Natural killer cell treated with Interleukin-12 subunit alpha and Interleukin-12 subunit beta and Interleukin-15 and Interleukin-18, amount 100 ng/mL, for 72 hours (primary cell): ENCODE measurements around the gene ENDOG. TPM values are rescaled to one million over a fixed set of nuclear protein-coding genes. Genes with fewer than 3 reads are reported as not detected.
A peak's percentile ranks its signal among the peaks of the same experiment; 100 is the strongest.
"Not testable (repeated sequence)": the region's sequence is repeated elsewhere in the genome, so short reads cannot be mapped to it uniquely, and the experiment has no call there.

Experiments used
- ATAC-seq, 2 donors: fragments of 150-1000 bp; cut with Tn5 transposase in 1 of 2; sonication (Bioruptor Pico), chemical (Tn5 transposase) in 1 of 2; 2 replicates each; pipeline ENCODE4 v1.10.0; 2021
- DNase-seq: peaks from one replicate; pipeline ENCODE4 v3.0.0; 2022; ENCODE audit warnings: low spot score
- H3K27ac Mint-ChIP-seq, 2 donors: 1 replicate in 1 of 2; 2 replicates in 1 of 2; pipeline ENCODE4 v1.8.0; 2022; ENCODE audit warnings: mixed read lengths in 2 of 2, mild to moderate bottlenecking in 1 of 2, moderate library complexity in 1 of 2
- H3K27me3 Mint-ChIP-seq, 2 donors: 1 replicate in 1 of 2; 2 replicates in 1 of 2; pipeline ENCODE4 v1.8.0; 2022; ENCODE audit warnings: mixed read lengths in 2 of 2
- H3K36me3 Mint-ChIP-seq: one replicate; pipeline ENCODE4 v1.8.0; 2022; ENCODE audit warnings: mixed read lengths
- H3K4me1 Mint-ChIP-seq, 2 donors: 1 replicate in 1 of 2; 2 replicates in 1 of 2; pipeline ENCODE4 v1.8.0; 2022; ENCODE audit warnings: low read depth in 2 of 2, mixed read lengths in 2 of 2, mild to moderate bottlenecking in 1 of 2
- H3K4me3 Mint-ChIP-seq: one replicate; pipeline ENCODE4 v1.8.0; 2022; ENCODE audit warnings: mixed read lengths
- H3K9me3 Mint-ChIP-seq: 2 replicates; pipeline ENCODE4 v1.8.0; 2022; ENCODE audit warnings: mixed read lengths
- total RNA-seq, 2 donors: library from RNA; stranded (reverse); gene quantifications; one replicate each; pipeline ENCODE4 v1.2.3, GENCODE V29; 2022

Gene ENDOG
- total RNA-seq, 2 donors from 2014 or later, result 18.4 to 23.7 TPM

DNA sequence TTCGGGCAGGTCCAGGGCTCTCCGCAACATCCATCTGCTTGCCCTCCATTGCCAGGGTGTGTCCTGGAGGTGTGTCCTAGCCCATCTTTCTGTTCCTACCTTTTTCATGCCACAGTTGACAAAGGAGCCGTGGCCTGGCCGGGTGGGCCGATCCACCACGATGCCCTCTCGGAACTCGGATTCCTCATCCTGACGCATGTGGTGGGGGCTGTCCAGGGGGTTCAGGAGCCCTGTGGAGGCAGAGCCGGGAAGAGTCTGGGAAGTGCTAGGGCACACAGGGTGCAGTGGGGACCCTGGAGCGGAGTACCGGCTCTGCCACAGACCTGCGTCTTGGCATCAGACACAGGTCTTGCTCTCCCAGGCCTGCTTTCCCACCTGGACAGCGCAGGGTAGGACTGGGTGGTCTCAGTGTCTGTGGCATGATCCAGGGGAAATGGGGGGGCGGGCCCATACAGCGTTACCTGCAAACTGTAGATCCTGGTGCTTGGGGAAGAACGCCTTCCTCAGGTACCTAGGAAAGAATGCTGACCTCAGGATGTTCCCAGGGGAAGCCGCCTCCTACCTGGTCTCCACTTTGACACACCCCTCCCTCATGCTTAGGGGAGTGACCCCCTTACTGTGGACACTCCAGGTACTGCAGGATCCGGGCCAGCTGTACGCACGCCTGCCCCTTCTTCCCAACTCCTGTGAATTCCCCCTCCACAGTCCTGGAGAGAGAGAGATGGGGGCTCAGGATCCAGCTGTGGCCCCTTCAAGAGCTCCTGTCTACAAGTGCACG is 7.8 kb downstream of the ENDOG start:
- H3K27ac Mint-ChIP-seq, result no peak overlapping the region
- no peak overlapping the region for H3K4me3 Mint-ChIP-seq
- no peaks in the 10 kb centered on the region for H3K36me3 Mint-ChIP-seq

DNA sequence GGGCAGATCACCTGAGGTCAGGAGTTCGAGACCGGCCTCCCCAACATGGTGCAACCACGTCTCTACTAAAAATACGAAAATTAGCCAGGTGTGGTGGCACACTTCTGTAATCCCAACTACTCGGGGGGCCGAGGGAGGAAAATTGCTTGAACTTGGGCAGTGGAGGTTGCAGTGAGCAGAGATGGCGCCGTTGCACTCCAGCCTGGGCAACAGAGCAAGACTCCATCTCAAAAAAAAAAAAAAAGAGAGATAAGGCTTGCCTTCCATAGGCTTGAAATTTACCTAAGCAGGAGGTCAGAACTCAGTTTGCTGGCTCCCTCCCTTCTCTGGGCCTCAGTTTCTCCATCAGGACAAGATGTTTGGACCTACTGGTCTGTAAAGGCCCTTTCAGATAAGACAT is 10.0 kb downstream of the ENDOG start:
- DNase-seq, result no peak
- Mint-ChIP-seq H3K9me3 (no peaks in the 10 kb centered on the region), H3K27ac (peak overlapping the region; percentile 77 to 96), H3K27me3 (no peaks in the 10 kb centered on the region), H3K36me3 (no peaks in the 10 kb centered on the region), H3K4me3 (peak overlapping the region; percentile 96), H3K4me1 (peaks cover 9 to 10% of the 10 kb centered on the region in 2 donors)
- no peak for ATAC-seq

More for the DNA sequence above, 7.8 kb downstream of the ENDOG start:
- no peak for DNase-seq
- no peaks in the 10 kb centered on the region for H3K9me3 Mint-ChIP-seq
- ATAC-seq, result no peak
- H3K4me1 Mint-ChIP-seq, result peaks cover 9 to 13% of the 10 kb centered on the region in 2 donors
- no peaks in the 10 kb centered on the region for H3K27me3 Mint-ChIP-seq

DNA sequence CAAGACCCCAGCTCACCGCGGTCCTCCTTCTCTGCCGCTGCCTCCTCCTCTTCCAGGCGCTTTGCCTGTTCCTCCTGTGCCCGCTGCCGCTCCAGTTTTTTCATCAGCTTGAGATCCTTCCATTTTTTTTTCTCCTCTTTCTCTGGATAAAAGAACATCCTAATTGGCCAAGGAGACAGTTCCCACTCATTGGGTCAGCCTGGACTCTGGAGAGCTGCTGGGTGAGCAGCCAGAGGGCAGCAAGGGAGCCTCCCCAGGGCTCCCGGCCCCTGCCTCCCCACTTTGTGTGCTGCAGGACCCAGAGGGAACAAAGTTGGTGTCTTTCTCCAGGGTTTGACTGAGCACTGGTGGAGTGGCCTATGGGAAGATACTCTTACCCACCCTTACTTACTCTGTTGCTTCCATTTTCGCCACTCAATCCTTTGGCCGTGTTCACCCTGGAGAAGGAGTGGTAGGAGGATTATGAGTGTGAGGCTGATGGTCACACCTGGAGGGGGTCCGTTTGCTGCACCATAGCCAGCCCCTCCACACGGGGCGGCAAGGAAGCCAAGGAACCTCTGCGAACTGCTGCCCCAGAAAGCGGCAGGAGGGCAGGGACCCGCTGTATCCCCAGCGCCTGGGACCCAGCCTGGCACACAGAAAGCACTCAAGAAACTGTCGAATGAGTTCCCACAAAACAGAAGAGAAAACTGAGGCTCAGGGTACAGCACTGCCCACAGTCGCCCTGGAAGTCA is 10.6 kb downstream of the ENDOG start:
- Mint-ChIP-seq H3K4me1 (peaks cover 9 to 10% of the 10 kb centered on the region in 2 donors), H3K27ac (peak overlapping the region; percentile 77 to 96), H3K36me3 (no peaks in the 10 kb centered on the region), H3K4me3 (peak overlapping the region; percentile 96), H3K27me3 (no peaks in the 10 kb centered on the region), H3K9me3 (no peaks in the 10 kb centered on the region)
- ATAC-seq (peak in 1 of 2 donors; percentile 3), DNase-seq (no peak)

DNA sequence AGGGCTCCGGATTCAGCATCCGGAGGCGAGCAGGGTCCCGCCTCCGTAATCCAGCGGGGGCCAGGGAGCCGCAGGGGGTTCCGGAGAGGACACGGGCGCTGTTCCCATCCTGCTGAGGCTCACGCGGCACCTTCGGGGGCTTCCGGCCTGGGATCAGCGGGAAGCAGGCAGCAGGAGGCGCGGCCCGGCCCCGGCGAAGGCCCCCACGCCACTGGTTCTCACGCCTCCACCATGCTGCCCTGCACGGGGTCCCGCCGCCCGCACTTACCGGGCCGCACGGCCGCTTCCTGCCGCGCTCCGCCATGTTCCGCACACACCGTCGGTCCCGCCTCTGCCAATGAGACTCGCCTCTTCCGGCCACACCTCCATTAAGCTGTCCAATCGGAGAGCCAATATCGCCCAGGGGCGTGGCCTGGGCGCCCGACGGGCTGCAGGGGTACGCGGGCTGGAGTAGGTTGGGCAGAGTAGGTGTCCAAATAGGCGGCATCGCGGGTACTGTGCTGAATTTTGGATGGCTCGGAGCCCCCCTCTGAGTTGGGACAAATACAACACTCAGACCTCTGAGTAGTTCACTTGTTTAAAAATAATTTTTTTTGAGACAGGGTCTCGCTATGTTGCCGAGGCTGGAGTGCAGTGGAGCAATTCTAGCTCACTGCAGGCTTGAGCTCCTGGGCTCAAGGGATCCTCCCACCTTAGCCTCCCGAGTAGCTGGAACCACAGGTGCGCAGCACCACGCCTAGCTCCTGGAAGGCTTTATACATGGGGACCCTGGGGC is 11.4 kb downstream of the ENDOG start, which contains the start of gene SPOUT1:
TSS of gene SPOUT1 (minus strand) at position 318 of the 775 bp plus-strand sequence. CDS start at position 304, 14 bp downstream.
- Mint-ChIP-seq H3K36me3 (no peaks in the 10 kb centered on the region), H3K4me1 (peaks cover 9 to 14% of the 10 kb centered on the region in 2 donors), H3K27me3 (no peaks in the 10 kb centered on the region), H3K4me3 (peak within 1 kb of the TSS; percentile 96), H3K9me3 (no peaks in the 10 kb centered on the region), H3K27ac (peak within 1 kb of the TSS; percentile 77 to 96)
- ATAC-seq (peak; percentile 99), DNase-seq (peak; percentile 92)

DNA sequence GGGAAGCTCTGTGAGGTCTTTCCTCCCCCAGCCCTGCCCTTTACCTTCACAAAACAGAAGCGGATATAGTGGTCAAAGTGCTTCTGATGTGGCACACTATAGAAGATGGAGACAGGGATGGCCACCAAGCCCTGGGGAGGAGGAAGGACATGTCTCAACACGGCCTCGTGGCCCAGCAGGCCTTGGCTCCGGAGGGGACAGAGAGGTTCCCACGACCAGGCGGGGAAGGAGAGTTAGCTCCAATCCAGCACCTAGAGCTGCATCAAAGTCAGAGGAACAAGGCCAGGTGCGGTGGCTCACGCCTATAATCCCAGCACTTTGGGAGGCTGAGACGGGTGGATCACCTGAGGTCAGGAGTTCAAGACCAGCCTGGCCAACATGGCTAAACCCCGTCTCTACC is 15.4 kb downstream of the ENDOG start:
- DNase-seq (no peak), ATAC-seq (no peak)
- H3K27ac Mint-ChIP-seq, result no peak overlapping the region
- no peak overlapping the region for H3K4me3 Mint-ChIP-seq
- no peaks in the 10 kb centered on the region for H3K36me3 Mint-ChIP-seq
- no peaks in the 10 kb centered on the region for H3K27me3 Mint-ChIP-seq
- H3K4me1 Mint-ChIP-seq, result peaks cover 5 to 9% of the 10 kb centered on the region in 2 donors
- H3K9me3 Mint-ChIP-seq, result no peaks in the 10 kb centered on the region

DNA sequence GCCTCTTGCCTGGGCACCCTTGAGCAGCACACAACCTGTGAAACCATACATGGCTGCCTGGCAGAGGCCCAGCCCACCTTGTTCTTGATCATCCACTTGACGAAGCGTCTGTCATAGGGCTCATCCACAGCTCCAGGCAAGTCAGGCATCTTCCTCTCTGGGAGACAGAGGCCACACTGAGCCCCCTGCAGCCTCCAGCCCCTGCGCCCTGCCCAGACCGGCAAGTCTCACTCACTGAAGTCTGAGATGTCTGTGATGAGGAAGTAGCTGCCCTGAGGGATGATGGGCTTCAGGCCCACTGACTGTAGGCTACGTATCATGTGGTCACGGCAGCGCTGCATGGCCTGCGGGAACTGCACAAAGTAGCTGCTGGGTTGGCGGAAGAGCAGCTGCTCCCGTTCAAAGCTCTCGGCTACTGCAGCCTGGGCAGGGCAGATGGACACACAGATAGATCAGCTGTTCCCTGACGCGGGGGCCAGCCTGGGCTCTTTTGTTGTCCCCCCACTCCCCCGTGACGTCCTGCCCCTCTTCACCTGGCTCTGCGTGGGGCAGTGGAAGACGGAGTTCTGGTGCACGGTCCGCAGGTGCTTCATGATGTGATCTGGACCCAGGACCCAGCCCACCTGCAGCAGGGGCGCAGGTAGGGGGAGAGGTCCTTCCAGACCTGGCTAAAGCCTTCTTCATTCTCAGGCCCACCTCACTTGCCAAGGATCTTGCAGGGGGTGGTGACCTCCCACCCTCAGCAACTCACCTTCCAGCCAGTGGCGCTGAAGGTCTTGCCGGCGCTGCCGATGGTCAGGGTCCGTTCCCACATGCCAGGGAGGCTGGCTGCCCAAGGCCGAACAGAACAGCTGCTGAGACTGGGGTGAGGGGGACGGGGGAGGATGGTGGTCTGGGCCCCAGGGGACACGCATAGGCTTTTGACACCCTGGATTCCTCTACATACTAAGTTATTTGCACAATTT is 17.2 kb downstream of the ENDOG start:
- no peak for DNase-seq
- H3K36me3 Mint-ChIP-seq, result no peaks in the 10 kb centered on the region
- H3K27ac Mint-ChIP-seq, result no peak overlapping the region
- H3K4me3 Mint-ChIP-seq, result no peak overlapping the region
- H3K27me3 Mint-ChIP-seq, result no peaks in the 10 kb centered on the region
- ATAC-seq, result no peak
- H3K9me3 Mint-ChIP-seq, result no peaks in the 10 kb centered on the region
- peaks cover 0 to 4% of the 10 kb centered on the region in 2 donors for H3K4me1 Mint-ChIP-seq

DNA sequence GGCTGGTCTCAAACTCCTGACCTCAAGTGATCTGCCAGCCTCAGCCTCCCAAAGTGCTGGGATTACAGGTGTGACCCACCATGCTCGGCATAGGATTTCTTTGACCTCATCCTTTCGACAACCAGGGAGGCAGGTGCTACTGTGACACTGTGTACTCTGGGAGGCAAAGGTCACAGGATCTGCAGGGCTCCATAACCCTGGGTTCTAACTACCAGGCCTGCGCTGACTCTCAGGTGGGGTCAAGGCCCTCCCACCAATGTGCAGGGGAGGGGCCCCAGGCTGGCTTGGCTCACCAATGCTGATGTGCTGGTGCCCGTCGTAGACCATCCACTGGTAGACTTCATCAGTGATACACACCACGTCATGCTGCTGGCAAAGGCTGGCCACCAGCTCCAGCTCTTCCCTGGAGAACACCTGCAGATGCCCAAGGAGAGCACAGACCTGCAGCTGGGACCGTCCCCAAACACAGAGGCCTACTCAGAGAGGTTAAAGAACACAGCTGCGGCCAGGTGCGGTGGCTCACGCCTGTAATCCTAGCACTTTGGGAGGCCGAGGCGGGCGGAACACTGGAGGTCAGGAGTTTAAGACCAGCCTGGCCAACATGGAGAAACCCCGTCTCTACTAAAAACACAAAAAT is 18.3 kb downstream of the ENDOG start:
- Mint-ChIP-seq H3K4me1 (peaks cover 0 to 4% of the 10 kb centered on the region in 2 donors), H3K27ac (no peak overlapping the region), H3K4me3 (no peak overlapping the region), H3K9me3 (no peaks in the 10 kb centered on the region), H3K36me3 (no peaks in the 10 kb centered on the region), H3K27me3 (no peaks in the 10 kb centered on the region)
- no peak for DNase-seq
- ATAC-seq, result no peak

DNA sequence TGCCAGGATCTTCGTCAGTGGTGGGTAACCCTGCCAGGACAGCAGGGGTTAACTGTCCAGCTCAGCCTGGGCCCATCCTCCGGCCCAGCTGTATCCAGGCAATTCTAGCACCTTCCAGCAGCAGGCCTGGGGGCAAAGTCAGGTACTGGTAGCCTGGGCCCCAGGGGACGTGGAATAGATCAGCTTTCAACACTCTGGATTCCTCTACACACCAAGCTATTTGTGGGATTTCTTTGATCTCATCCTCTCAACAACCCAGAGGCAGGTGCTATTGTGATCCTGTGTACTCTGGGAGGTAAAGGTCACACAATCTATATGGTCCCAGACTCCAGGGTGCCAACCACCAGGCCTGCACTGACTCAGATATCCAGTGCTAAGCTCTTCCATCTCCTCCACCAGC is 20.0 kb downstream of the ENDOG start:
- no peak overlapping the region for H3K4me3 Mint-ChIP-seq
- ATAC-seq, result no peak

DNA sequence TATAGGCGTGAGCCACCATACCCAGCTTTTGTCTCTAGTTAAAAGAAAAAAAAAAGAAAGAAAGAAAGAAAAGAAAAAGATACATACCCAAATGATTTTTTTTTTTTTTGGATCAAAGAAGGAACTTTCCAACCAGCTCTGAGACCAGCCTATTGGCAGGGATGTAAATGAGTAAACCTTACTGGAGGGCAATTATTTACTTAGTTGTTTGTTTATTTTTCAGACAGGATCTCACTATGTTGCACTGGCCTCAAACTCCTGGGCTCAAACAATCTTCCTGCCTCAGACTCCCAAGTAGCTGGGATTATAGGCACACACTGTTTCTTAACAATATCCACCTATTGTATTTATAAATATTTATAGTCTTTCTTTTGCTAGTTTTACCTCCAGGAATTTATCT is 22.2 kb downstream of the ENDOG start:
- Mint-ChIP-seq H3K27ac (no peak overlapping the region), H3K9me3 (no peaks in the 10 kb centered on the region), H3K4me3 (no peak overlapping the region), H3K36me3 (no peaks in the 10 kb centered on the region), H3K27me3 (no peaks in the 10 kb centered on the region), H3K4me1 (peaks cover 0 to 2% of the 10 kb centered on the region in 2 donors)
- DNase-seq, result no peak
- ATAC-seq, result no peak

More for the DNA sequence above, 20.0 kb downstream of the ENDOG start:
- H3K4me1 Mint-ChIP-seq, result peaks cover 0 to 6% of the 10 kb centered on the region in 2 donors
- H3K27ac Mint-ChIP-seq, result no peak overlapping the region
- DNase-seq, result no peak
- H3K27me3 Mint-ChIP-seq, result no peaks in the 10 kb centered on the region
- H3K9me3 Mint-ChIP-seq, result no peaks in the 10 kb centered on the region
- no peaks in the 10 kb centered on the region for H3K36me3 Mint-ChIP-seq

DNA sequence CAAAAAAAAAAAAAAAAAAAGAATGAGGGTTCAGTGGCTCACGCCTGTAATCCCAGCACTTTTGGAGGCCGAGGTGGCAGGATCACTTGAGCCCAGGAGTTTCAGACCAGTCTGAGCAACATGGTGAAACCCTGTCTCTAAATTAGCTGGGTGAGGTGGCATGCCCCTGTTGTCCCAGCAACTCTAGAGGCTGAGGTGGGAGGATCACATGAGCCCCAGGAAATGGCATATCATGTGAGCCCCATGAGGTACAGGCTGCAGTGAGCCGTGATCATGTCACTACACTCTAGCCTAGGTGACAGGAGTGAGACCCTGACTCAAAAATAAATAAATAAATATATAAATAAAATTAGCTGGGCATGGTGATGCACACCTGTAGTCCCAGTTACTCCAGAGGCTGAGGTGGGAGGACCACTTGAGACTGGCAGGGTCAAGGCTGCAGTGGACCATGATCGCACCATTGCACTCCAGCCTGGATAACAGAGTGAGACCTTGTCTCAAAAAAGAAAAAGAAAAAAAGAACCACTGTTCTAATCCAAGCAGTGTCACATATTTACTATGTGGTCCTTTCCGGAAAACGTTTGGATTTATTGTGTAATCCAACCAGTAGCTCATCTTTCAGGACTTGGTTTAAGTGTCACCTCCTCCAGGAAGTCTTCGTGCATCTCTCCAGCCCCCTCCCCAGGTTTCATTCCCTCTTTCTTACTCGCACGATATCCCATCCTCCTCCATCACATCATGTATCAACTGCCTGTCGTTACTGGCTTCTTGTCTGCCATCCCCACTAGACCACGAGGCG is 23.6 kb downstream of the ENDOG start:
- H3K27me3 Mint-ChIP-seq, result no peaks in the 10 kb centered on the region
- ATAC-seq, result no peak
- H3K9me3 Mint-ChIP-seq, result no peaks in the 10 kb centered on the region

DNA sequence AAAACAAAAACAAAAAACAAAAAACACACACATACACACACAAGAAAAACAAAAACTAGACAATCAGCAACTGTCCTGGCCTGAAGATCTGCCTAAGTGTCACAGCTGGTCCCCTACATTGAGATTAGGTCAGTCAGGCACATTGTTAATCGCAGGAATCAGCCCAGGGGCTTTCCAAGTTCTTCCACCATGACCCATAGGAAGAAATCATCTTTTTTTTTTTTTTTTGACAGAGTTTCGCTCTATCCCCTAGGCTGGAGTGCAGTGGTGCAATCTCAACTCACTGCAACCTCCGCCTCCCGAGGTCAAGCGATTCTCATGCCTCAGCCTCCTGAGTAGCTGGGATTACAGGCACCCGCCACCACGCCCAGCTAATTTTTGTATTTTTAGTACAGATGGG is 24.9 kb downstream of the ENDOG start:
- H3K27me3 Mint-ChIP-seq, H3K9me3 Mint-ChIP-seq, H3K27ac Mint-ChIP-seq, H3K4me3 Mint-ChIP-seq, H3K4me1 Mint-ChIP-seq, H3K36me3 Mint-ChIP-seq, DNase-seq, ATAC-seq: not testable (repeated sequence)

More for the DNA sequence above, 23.6 kb downstream of the ENDOG start:
- Mint-ChIP-seq H3K27ac (no peak overlapping the region), H3K4me1 (peaks cover 0 to 2% of the 10 kb centered on the region in 2 donors), H3K4me3 (no peak overlapping the region), H3K36me3 (no peaks in the 10 kb centered on the region)
- DNase-seq, result no peak
